NCI-H526 (cell line): Measurements from ENCODE around the gene MSH2.
"Not testable (repeated sequence)": the region's sequence is repeated elsewhere in the genome, so short reads cannot be mapped to it uniquely, and the experiment has no call there.

Source experiments
- DNase-seq, 2 experiments: peaks; one replicate each; lab custom pipeline; 2025; lab: John Stamatoyannopoulos, UW

Gene MSH2

DNA sequence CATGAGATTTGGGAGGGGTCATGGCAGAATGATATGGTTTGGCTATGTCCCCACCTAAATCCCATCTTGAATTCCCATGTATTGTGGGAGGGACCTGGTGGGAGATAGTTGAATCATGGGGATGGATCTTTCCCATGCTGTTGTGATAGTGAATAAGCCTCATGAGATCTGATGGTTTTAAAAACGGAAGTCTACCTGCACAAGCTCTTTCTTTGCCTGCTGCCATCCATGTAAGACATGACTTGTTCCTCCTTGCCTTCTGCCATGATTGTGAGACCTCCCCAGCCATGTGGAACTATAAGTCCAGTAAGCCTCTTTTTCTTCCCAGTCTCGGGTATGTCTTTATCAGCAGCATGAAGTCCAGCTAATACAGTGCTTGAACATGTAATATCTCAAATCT is 5.0 kb downstream of the MSH2 start:
- not testable (repeated sequence) for DNase-seq

DNA sequence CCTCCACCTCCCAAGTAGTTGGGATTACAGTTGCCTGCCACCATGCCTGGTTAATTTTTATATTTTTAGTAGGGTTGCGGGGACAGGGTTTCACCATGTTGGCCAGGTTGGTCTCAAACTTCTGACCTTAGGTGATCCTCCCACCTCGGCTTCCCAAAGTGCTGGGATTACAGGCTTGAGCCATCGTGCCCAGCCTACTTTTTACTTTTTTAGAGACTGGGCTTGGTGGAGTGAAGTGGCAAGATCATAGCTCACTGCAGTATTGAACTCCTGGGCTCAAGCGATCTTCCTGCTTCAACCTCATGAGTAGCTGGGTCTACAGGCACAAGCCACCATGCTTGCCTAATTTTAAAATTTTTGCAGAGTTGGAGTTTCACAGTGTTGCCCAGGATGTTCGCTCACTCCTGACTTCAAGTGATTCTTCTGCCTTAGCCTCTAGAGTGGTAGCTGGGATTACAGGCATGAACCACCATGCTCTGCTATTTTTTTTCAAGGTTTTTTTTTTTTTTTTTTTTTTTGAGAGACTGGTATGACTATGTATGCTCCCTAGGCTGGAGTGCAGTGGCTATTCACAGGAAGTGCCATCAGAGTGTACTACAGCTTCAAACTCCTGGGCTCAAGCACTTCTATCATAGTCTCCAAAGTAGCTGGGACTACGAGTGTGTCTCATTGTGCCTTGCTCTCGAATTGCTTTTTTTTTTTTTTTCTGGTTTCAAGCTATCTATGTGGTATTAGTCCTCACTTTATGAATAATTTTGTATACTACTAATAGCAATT is 11.9 kb downstream of the MSH2 start:
- DNase-seq: no peak

GRCh38 chr2:47420214-47420613 is 17.3 kb downstream of the MSH2 start:
- no peak for DNase-seq

- DNase-seq: not testable (repeated sequence)
Measured at GRCh38 chr2:47420683-47421082, 17.7 kb downstream of the MSH2 start.

DNA sequence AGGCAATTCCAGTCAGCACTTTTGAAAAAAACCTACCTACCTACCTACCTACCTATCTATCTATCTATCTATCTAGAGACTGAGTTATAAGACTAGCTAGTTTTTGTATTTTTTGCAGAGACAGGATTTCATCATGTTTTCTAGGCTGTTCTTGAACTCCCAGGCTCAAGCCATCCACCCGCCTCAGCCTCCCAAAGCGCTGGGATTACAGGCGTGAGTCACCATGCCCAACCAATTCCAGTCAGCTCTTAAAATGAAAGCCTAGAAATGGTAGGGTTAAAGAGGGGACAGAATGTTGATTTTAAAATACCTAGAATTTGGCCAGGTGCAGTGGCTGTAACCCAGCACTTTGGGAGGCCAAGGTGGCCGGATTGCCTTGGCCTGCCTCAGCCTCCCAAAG is 19.1 kb downstream of the MSH2 start:
- DNase-seq: no peak

DNA sequence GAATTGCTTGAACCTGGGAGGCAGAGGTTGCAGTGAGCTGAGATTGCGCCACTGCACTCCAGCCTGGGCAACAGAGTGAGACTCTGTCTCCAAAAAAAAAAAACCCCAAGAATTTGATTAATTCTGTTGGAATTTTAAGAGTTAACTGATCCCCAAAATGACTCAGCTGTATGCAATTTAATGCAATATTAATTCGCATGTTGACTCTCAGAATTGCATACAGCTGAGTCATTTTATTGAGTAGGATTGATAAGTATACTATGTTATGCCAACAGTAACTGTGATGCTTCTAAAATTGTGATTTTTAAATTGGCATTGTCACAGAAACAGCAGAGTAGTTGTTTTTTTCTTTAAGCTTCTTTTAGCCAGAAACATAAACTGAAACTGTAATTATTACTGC is 19.6 kb downstream of the MSH2 start:
- DNase-seq: no peak

DNA sequence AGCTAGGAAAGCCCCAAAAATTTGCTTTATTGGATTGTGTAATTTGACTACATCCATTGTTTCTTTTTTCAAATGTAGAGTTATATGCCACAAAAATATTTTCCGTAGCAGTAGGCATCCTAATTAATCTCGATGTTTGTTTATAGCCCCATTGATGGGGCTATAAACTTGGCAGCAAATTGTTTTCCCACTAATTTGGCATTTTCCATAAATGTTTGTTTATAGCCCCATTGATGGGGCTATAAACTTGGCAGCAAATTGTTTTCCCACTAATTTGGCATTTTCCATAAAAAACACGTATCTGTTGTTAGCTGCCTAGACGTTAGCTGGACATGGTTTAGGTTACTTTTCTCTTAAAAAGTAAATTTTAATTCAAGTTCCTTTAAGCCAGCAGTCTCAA is 23.8 kb downstream of the MSH2 start:
- DNase-seq: no peak

DNA sequence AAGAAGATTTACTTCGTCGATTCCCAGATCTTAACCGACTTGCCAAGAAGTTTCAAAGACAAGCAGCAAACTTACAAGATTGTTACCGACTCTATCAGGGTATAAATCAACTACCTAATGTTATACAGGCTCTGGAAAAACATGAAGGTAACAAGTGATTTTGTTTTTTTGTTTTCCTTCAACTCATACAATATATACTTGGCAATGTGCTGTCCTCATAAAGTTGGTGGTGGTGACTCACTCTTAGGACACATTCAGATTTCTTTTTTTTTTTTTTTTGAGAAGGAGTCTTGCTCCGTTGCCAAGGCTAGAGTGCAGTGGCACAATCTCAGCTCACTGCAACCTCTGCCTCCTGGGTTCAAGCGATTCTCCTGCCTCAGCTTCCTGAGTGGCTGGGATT is 26.8 kb downstream of the MSH2 start:
- DNase-seq: no peak

DNA sequence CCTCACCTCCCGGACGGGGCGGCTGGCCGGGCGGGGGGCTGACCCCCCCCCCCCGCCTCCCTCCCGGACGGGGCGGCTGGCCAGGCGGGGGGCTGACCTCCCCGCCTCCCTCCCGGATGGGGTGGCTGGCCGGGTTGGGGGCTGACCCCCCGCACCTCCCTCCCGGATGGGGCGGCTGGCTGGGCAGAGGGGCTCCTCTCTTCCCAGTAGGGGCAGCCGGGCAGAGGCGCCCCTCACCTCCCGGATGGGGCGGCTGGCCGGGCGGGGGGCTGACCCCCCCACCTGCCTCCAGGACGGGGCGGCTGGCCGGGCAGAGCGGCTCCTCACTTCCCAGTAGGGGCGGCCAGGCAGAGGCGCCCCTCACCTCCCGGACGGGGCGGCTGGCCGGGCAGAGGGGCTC is 30.1 kb downstream of the MSH2 start:
- not testable (repeated sequence) for DNase-seq

- not testable (repeated sequence) for DNase-seq
Measured at GRCh38 chr2:47433445-47433844, 30.5 kb downstream of the MSH2 start.

DNA sequence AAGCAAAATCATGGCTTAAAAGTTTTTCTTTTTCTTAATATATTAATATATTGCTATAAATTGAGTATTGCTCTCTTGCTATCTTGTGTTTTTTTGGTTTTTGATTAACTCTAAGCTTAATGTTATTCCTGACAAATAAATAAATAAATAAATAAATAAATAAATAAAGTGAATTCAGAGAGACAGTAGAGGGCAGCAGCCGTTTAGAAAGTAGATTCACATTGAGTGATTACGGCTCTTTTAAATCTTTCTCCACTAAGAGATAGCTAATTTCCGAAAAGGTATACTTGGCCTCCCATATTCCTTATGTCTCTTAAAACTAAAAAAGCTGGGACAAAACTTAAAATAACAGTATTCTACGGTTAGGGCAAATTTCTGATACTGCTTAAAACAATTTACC is 34.3 kb downstream of the MSH2 start:
- peak in 1 of 2 experiments; percentile 2 for DNase-seq

DNA sequence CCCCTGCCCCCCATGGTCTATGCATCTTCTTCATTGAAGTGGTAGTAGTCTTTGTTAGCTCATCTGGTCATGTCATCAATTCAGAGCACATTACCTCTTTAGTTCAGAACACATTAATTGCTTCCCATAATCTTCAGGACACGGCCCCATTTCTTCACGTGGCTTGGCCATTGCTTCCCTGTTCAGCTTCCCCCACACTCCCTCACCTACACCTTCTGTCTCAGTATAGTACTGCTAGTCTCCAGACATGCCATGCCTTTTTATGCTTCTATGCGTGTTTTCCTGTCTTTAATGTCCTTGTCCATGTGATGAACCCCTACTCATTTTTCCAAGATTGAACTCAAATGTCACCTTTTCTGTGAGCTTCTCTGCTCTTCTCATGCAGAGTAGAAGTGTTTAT is 35.1 kb downstream of the MSH2 start:
- DNase-seq: no peak

DNA sequence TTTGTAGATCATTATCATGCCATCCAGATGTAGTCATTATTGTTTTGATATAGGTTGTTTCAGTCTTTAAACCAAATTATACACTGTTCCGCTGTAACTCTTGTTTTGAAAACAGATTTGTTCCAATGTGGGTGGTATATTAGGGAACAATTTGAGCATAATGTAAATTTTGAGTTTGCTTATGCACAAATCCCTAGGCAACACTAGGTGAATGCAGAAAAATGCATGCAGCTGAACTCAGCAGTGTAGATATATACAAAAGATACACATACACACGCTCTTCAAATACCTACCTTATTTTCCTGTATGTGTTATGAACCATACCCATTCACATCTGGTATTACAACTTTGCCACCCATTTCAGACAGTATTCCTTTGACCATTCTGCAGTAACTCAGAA is 35.8 kb downstream of the MSH2 start:
- DNase-seq: no peak

- DNase-seq: no peak
Measured at GRCh38 chr2:47451790-47452189, 48.8 kb downstream of the MSH2 start.

- DNase-seq: no peak
Measured at GRCh38 chr2:47452761-47453160, 49.8 kb downstream of the MSH2 start.

DNA sequence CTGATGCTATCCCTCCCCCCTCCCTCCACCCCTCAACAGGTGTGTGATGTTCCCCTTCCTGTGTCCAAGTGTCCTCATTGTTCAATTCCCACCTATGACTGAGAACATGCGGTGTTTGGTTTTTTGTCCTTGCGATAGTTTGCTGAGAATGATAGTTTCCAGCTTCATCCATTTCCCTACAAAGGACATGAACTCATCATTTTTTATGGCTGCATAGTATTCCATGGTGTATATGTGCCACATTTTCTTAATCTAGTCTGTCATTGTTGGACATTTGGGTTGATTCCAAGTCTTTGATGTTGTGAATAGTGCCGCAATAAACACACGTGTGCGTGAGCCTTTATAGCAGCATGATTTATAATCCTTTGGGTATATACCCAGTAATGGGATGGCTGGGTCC is 51.9 kb downstream of the MSH2 start:
- DNase-seq: not testable (repeated sequence)

DNA sequence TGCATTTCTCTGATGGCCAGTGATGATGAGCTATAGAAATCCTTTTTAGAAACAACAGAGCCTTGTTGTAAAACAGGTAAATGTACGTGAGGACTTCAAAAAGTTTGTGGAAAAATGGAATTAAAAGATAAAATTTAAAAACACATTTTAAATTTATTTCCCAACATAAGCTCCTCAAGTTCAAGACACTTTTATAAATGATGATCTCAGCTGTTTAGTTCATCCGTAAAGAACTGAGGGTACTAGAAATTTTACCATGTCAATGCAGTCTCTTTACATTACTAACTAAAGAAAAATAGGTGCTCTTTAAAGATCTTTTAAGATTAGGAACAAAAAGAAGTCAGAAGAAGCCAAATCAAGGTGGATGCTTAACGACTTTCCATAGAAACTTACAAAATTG is 52.5 kb downstream of the MSH2 start:
- peak in 1 of 2 experiments; percentile 4 for DNase-seq

DNA sequence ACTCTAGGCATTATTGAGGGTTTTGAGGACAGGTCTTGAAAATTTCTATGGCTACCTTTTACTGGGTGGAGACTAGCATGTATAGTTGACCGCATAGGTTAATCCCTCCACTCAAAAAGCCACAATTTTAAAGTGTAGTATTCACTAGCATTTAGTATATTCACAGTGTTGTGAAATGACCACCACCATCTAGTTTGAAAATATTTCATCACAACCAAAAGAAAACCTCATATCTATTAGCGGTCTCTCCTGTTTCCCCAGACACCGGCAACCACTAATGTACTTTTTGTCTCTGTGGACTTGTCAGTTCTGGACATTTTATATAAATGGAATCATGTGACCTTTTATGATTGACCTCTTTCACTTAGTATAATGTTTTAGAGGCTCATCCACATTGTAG is 53.9 kb downstream of the MSH2 start:
- no peak for DNase-seq

DNA sequence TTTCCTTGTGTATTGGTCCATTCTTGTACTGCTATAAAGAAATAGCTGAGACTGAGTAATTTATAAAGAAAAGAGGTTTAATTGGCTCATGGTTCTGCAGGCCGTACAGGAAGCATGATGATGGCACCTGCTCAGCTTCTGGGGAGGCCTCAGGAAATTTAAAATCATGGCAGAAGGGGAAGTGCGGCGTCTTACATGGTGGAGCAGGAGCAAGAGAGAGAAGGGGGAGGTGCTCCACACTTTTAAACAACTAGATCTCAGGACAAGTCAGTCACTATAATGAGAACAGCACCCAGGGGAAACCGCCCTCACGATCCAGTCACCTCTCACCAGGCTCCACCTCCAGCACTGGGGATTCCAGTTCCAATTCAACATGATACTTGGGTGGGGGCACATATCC is 54.3 kb downstream of the MSH2 start:
- no peak for DNase-seq

DNA sequence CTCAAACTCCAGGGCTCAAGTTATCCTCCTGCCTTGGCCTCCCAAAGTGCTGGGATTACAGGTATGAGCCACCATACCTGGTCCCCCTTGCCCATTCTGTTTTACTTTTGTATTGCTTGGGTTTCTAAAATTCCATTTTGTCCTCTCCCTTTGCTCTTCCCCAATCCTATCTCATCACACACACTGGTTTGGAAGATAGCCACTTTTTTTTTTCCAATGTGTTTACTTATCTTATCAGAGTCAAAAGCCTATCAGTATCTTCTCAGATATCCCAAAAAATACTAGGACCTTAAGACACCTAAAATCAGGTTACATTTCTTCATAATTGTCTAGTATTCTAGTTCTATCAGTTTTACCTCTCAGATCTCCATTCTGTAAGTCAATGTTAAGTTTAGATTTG is 56.1 kb downstream of the MSH2 start:
- no peak for DNase-seq

GRCh38 chr2:47460766-47461165 is 57.8 kb downstream of the MSH2 start:
- no peak for DNase-seq

DNA sequence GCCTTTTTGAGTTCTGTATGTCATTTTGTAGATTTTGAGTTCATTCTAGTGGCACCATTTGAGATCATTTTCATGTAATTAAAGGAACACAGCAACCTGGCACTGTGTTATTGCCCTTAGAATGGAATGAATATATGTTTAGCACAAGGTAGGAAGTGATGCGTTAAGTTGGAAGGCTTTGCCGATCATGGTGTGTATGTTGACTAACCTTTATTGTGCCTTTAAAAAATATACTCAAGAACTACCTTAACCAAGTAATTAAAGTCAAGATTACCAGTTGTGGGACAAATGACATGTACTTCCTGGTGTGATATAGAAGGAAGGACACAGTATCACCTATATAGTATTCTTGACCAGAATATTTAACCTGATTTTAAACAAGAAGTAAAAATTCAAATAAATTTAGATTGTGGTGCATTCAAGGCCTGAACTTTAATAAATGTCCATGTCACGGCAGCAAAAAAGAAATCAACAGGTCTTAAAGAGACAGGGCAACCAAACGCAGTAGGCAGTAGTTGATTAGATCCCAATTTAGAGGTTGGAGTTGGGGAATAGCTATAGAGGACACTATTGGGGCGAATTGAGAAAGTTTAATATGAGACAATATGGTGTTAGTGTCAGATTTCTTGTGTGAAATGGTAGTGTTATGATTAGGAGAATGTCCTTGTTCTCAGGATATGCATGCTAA is 68.6 kb downstream of the MSH2 start:
- DNase-seq: no peak

GRCh38 chr2:47479863-47480262 is 76.9 kb downstream of the MSH2 start:
- DNase-seq: no peak

GRCh38 chr2:47483191-47483590 is 80.2 kb downstream of the MSH2 start:
- no peak for DNase-seq
